ENCODE data around the gene CHST3.

The CHST3 gene

GRCh38 chr10:71962901-71963300, 1.3 kb upstream of the CHST3 start:
- no peaks in the 10 kb centered on the region for H3K9me2 ChIP-seq (replicated peaks; ENCODE audit: low read depth, low read length)
- H3K9ac ChIP-seq (ENCODE audit: low read depth, low read length, poor library complexity, severe bottlenecking): no peak overlapping the region
- no peaks in the 10 kb centered on the region for H3K36me3 ChIP-seq (ENCODE audit: insufficient read depth, low read length)
- no peak overlapping the region for H3K4me2 ChIP-seq (ENCODE audit: low read depth, low read length, poor library complexity, severe bottlenecking)
- no peak overlapping the region for H2AFZ ChIP-seq (ENCODE audit: low read length)
- H4K20me1 ChIP-seq (ENCODE audit: insufficient read depth, low read length, poor library complexity, severe bottlenecking): no peaks in the 10 kb centered on the region
- H3K4me3 ChIP-seq (ENCODE audit: low read length, poor library complexity, severe bottlenecking): no peak overlapping the region
- no peaks in the 10 kb centered on the region for H3F3A ChIP-seq (ENCODE audit: low read depth)
- H3K4me1 ChIP-seq (ENCODE audit: insufficient read depth, low read length, poor library complexity, severe bottlenecking): no peaks in the 10 kb centered on the region
- H3K27me3 ChIP-seq (ENCODE audit: insufficient read depth, low read length, poor library complexity, severe bottlenecking): no peaks in the 10 kb centered on the region
- H3K79me2 ChIP-seq (ENCODE audit: insufficient read depth, low read length): no peaks in the 10 kb centered on the region
- no peak for TF ChIP-seq EZH2phosphoT487 (IDR thresholded peaks at IDR 0.05; ENCODE audit: borderline replicate concordance)
- TF ChIP-seq CTCF (conservative IDR thresholded peaks at IDR 0.05; ENCODE audit: low read length): no peak
- no peaks in the 10 kb centered on the region for H3K9me3 ChIP-seq (ENCODE audit: insufficient read depth, low read depth, low read length)

- Histone ChIP-seq H3K4me1 (ENCODE audit: insufficient read depth, low read length, poor library complexity, severe bottlenecking) (no peaks in the 10 kb centered on the region), H4K20me1 (ENCODE audit: insufficient read depth, low read length, poor library complexity, severe bottlenecking) (no peaks in the 10 kb centered on the region), H3K27me3 (ENCODE audit: insufficient read depth, low read length, poor library complexity, severe bottlenecking) (no peaks in the 10 kb centered on the region), H3K79me2 (ENCODE audit: insufficient read depth, low read length) (no peaks in the 10 kb centered on the region), H3K4me2 (ENCODE audit: low read depth, low read length, poor library complexity, severe bottlenecking) (no peak overlapping the region), H3K9me2 (replicated peaks; ENCODE audit: low read depth, low read length) (no peaks in the 10 kb centered on the region), H3K4me3 (ENCODE audit: low read length, poor library complexity, severe bottlenecking) (no peak overlapping the region), H2AFZ (ENCODE audit: low read length) (no peak overlapping the region), H3K9ac (ENCODE audit: low read depth, low read length, poor library complexity, severe bottlenecking) (no peak overlapping the region), H3F3A (ENCODE audit: low read depth) (no peaks in the 10 kb centered on the region), H3K9me3 (ENCODE audit: insufficient read depth, low read depth, low read length) (no peaks in the 10 kb centered on the region), H3K36me3 (ENCODE audit: insufficient read depth, low read length) (no peaks in the 10 kb centered on the region)
- no peak for TF ChIP-seq EZH2phosphoT487 (IDR thresholded peaks at IDR 0.05; ENCODE audit: borderline replicate concordance)
- no peak for TF ChIP-seq CTCF (conservative IDR thresholded peaks at IDR 0.05; ENCODE audit: low read length)
Measured at GRCh38 chr10:71963351-71964097, 671 bp upstream of the CHST3 start.

DNA sequence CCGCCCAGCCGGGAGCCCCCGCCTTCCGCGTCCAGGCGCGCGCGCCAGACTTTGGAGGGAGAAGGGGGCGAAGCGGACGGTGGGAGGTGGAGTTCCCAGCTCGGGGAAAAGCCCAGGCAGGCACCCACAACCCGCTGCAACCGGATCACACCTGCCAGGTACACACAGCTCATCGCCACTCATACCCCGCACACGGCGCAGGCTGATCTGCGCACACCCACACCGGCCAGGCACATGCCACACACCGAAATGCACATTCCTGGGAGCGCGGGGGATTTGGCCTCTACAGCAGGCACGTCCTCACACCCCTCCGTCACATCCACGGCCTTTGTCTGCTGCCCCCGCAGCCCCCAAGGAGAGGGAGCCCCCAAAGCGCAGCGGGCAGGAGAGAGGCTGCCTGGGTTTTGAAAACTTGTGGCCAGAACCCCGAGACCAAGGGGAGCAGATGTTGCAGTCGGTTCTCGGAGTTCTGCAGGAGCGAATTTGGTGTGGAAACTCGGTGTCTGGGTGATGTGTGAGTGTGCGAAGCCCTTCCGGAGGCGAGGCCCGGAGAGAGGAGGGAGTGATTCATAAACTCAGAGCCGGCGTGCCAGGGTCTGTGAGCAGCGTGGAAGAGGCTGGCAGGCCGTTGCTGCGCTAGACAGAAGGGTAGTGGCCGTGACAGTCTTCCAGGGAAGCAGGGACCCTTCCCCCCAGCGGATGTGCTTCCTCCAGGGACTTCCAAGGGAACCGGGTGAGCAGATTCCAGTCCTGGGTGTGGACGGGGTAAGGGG, 734 bp downstream of the CHST3 start:
- Histone ChIP-seq H3F3A (ENCODE audit: low read depth) (no peaks in the 10 kb centered on the region), H3K36me3 (ENCODE audit: insufficient read depth, low read length) (no peaks in the 10 kb centered on the region), H2AFZ (ENCODE audit: low read length) (no peak overlapping the region), H3K4me2 (ENCODE audit: low read depth, low read length, poor library complexity, severe bottlenecking) (no peak overlapping the region), H4K20me1 (ENCODE audit: insufficient read depth, low read length, poor library complexity, severe bottlenecking) (no peaks in the 10 kb centered on the region), H3K9me3 (ENCODE audit: insufficient read depth, low read depth, low read length) (no peaks in the 10 kb centered on the region), H3K27me3 (ENCODE audit: insufficient read depth, low read length, poor library complexity, severe bottlenecking) (no peaks in the 10 kb centered on the region), H3K4me3 (ENCODE audit: low read length, poor library complexity, severe bottlenecking) (no peak overlapping the region), H3K9ac (ENCODE audit: low read depth, low read length, poor library complexity, severe bottlenecking) (no peak overlapping the region), H3K9me2 (replicated peaks; ENCODE audit: low read depth, low read length) (no peaks in the 10 kb centered on the region), H3K79me2 (ENCODE audit: insufficient read depth, low read length) (no peaks in the 10 kb centered on the region), H3K4me1 (ENCODE audit: insufficient read depth, low read length, poor library complexity, severe bottlenecking) (no peaks in the 10 kb centered on the region)
- no peak for TF ChIP-seq CTCF (conservative IDR thresholded peaks at IDR 0.05; ENCODE audit: low read length)
- TF ChIP-seq EZH2phosphoT487 (IDR thresholded peaks at IDR 0.05; ENCODE audit: borderline replicate concordance): no peak
